Skin epidermis (tissue), 12 donors: Measurements from ENCODE around the gene KMT2C.
"Not testable (repeated sequence)": the region's sequence is repeated elsewhere in the genome, so short reads cannot be mapped to it uniquely, and the experiment has no call there.

Experiments
- H3K27ac ChIP-seq, 21 experiments: fragments of 200-600 bp; sonication (generic) in 11 of 21; one replicate each; pipeline ENCODE4 v1.5.0; 2020; ENCODE audit warnings: mild to moderate bottlenecking in 3 of 21, inconsistent platforms in 2 of 21, moderate library complexity in 2 of 21
- H3K4me3 ChIP-seq, 7 experiments: fragments of 200-600 bp; sonication (generic) in 2 of 7; one replicate each; pipeline ENCODE4 v1.5.0; 2020; ENCODE audit warnings: inconsistent platforms in 2 of 7, mild to moderate bottlenecking in 2 of 7, moderate library complexity in 1 of 7

Gene KMT2C

GRCh38 chr7:152243464-152243863, 192.3 kb downstream of the KMT2C start:
- not testable (repeated sequence) for H3K4me3 ChIP-seq, H3K27ac ChIP-seq

GRCh38 chr7:152241301-152241700, 194.5 kb downstream of the KMT2C start:
- not testable (repeated sequence) for H3K4me3 ChIP-seq, H3K27ac ChIP-seq

- not testable (repeated sequence) for H3K4me3 ChIP-seq, H3K27ac ChIP-seq
Measured at GRCh38 chr7:152236306-152236705, 199.5 kb downstream of the KMT2C start.

GRCh38 chr7:152234421-152234820, 201.4 kb downstream of the KMT2C start:
- H3K4me3 ChIP-seq, H3K27ac ChIP-seq: not testable (repeated sequence)

- Histone ChIP-seq H3K27ac (no peak overlapping the region), H3K4me3 (no peak overlapping the region)
Measured at GRCh38 chr7:152231089-152231488, 204.7 kb downstream of the KMT2C start.

GRCh38 chr7:152219556-152219955, 216.2 kb downstream of the KMT2C start:
- not testable (repeated sequence) for H3K4me3 ChIP-seq, H3K27ac ChIP-seq

GRCh38 chr7:152208766-152209165, 227.0 kb downstream of the KMT2C start:
- H3K27ac ChIP-seq, H3K4me3 ChIP-seq: not testable (repeated sequence)

GRCh38 chr7:152204417-152204816, 231.4 kb downstream of the KMT2C start:
- not testable (repeated sequence) for H3K4me3 ChIP-seq, H3K27ac ChIP-seq

- Histone ChIP-seq H3K27ac (no peak overlapping the region), H3K4me3 (no peak overlapping the region)
Measured at GRCh38 chr7:152203095-152203494, 232.7 kb downstream of the KMT2C start.

GRCh38 chr7:152202056-152202455, 233.7 kb downstream of the KMT2C start:
- no peak overlapping the region for H3K27ac ChIP-seq
- no peak overlapping the region for H3K4me3 ChIP-seq

GRCh38 chr7:152200395-152200794, 235.4 kb downstream of the KMT2C start:
- Histone ChIP-seq H3K27ac (no peak overlapping the region), H3K4me3 (no peak overlapping the region)

GRCh38 chr7:152196391-152196790, 239.4 kb downstream of the KMT2C start:
- H3K4me3 ChIP-seq = no peak overlapping the region
- no peak overlapping the region for H3K27ac ChIP-seq

GRCh38 chr7:152193880-152194279, 241.9 kb downstream of the KMT2C start:
- no peak overlapping the region for H3K27ac ChIP-seq
- H3K4me3 ChIP-seq = no peak overlapping the region

GRCh38 chr7:152189061-152189460, 246.7 kb downstream of the KMT2C start:
- Histone ChIP-seq H3K27ac (no peak overlapping the region), H3K4me3 (no peak overlapping the region)

- Histone ChIP-seq H3K4me3 (no peak overlapping the region), H3K27ac (no peak overlapping the region)
Measured at GRCh38 chr7:152185558-152185957, 250.2 kb downstream of the KMT2C start.

- H3K27ac ChIP-seq = no peak overlapping the region
- H3K4me3 ChIP-seq = no peak overlapping the region
Measured at GRCh38 chr7:152180587-152180986, 255.2 kb downstream of the KMT2C start.

GRCh38 chr7:152180048-152180447, 255.8 kb downstream of the KMT2C start:
- Histone ChIP-seq H3K27ac (no peak overlapping the region), H3K4me3 (no peak overlapping the region)

GRCh38 chr7:152178405-152179058, 257.3 kb downstream of the KMT2C start:
- no peak overlapping the region for H3K27ac ChIP-seq
- H3K4me3 ChIP-seq = no peak overlapping the region

- H3K4me3 ChIP-seq = no peak overlapping the region
- H3K27ac ChIP-seq = no peak overlapping the region
Measured at GRCh38 chr7:152177681-152178404, 258.0 kb downstream of the KMT2C start.

GRCh38 chr7:152176797-152177196, 259.0 kb downstream of the KMT2C start:
- H3K4me3 ChIP-seq = no peak overlapping the region
- H3K27ac ChIP-seq = no peak overlapping the region

GRCh38 chr7:152173372-152174070, 262.3 kb downstream of the KMT2C start:
- no peak overlapping the region for H3K4me3 ChIP-seq
- H3K27ac ChIP-seq = no peak overlapping the region
